Measurements from ENCODE around the gene EEF2K.
"Not testable (repeated sequence)": the region's sequence is repeated elsewhere in the genome, so short reads cannot be mapped to it uniquely, and the experiment has no call there.

EEF2K gene

GRCh38 chr16:22190081-22190775, 15.8 kb upstream of the EEF2K start:
- DNase-seq = peak; percentile 85

GRCh38 chr16:22190776-22191531, 15.1 kb upstream of the EEF2K start:
- peak; percentile 100 for DNase-seq

GRCh38 chr16:22191532-22192260, 14.4 kb upstream of the EEF2K start:
- no peak for DNase-seq

- DNase-seq = peak; percentile 70
These were observed 13.6 kb upstream of the EEF2K start for GRCh38 chr16:22192261-22193062.

- no peak for DNase-seq
These were observed 13.0 kb upstream of the EEF2K start for GRCh38 chr16:22193063-22193411.

- no peak for DNase-seq
These were observed 11.2 kb upstream of the EEF2K start for GRCh38 chr16:22194707-22195444.

GRCh38 chr16:22195445-22195694, 10.7 kb upstream of the EEF2K start:
- no peak for DNase-seq

- DNase-seq = peak; percentile 86
These were observed 10.2 kb upstream of the EEF2K start for GRCh38 chr16:22195695-22196558.

GRCh38 chr16:22196559-22197168, 9.4 kb upstream of the EEF2K start:
- not testable (repeated sequence) for DNase-seq

GRCh38 chr16:22198547-22199293, 7.4 kb upstream of the EEF2K start:
- no peak for DNase-seq

- no peak for DNase-seq
These were observed 3.8 kb upstream of the EEF2K start for GRCh38 chr16:22202261-22202637.

- DNase-seq = no peak
These were observed 3.0 kb upstream of the EEF2K start for GRCh38 chr16:22203091-22203490.

GRCh38 chr16:22204091-22204655, 1.9 kb upstream of the EEF2K start:
- DNase-seq = no peak

- DNase-seq = no peak
These were observed 483 bp upstream of the EEF2K start for GRCh38 chr16:22205577-22206012.

- DNase-seq = no peak
These were observed 1.0 kb downstream of the EEF2K start for GRCh38 chr16:22206842-22207714.

GRCh38 chr16:22207715-22208360, 1.8 kb downstream of the EEF2K start:
- no peak for DNase-seq

GRCh38 chr16:22210285-22210684, 4.2 kb downstream of the EEF2K start:
- no peak for DNase-seq

GRCh38 chr16:22210854-22211253, 4.8 kb downstream of the EEF2K start:
- no peak for DNase-seq

Measured in activated gamma-delta T cell treated with Interleukin-2 at 50 U/mL for 16 hours (primary cell).